HepG2 (cell line): ENCODE measurements around the gene COMP. TPM values are rescaled to one million over a fixed set of nuclear protein-coding genes. Genes with fewer than 3 reads are reported as not detected.

Experiments used
- ASH2L ChIP-seq: fragments of 300-600, 200-600 bp; sonication (generic); IDR thresholded peaks from 2 replicates; pipeline ENCODE4 v1.7.0; 2017; ENCODE audit warnings: low read depth, mild to moderate bottlenecking, moderate library complexity, mixed read lengths, low read length; ENCODE audit not compliant: insufficient read length
- ELK4 ChIP-seq: sonication (generic); formaldehyde crosslinking; IDR thresholded peaks from 2 replicates; pipeline ENCODE4 v1.9.0; 2021; ENCODE audit warnings: missing genetic modification reagents, borderline replicate concordance
- FOXA1 ChIP-seq, 2 experiments: fragments of 450-650 bp in 1 of 2; sonication (generic) in 1 of 2; formaldehyde crosslinking in 1 of 2; IDR thresholded peaks; 2 replicates each; pipeline versions ENCODE4 v1.4.0 to v1.6.1; 2016 to 2020; ENCODE audit warnings: missing genetic modification reagents in 1 of 2
- FOXJ3 ChIP-seq: sonication (generic); formaldehyde crosslinking; IDR thresholded peaks from 2 replicates; pipeline ENCODE4 v1.4.0; 2020; ENCODE audit warnings: missing genetic modification reagents, mild to moderate bottlenecking, borderline replicate concordance
- FOXK2 ChIP-seq: fragments of 450-650 bp; IDR thresholded peaks from 2 replicates; pipeline ENCODE4 v1.6.1; 2016
- GATAD1 ChIP-seq: IDR thresholded peaks from 2 replicates; pipeline ENCODE4 v1.6.1; 2016; ENCODE audit warnings: missing genetic modification reagents, missing compliant biosample characterization
- HES4 ChIP-seq: sonication (generic); formaldehyde crosslinking; IDR thresholded peaks from 2 replicates; pipeline ENCODE4 v1.9.0; 2021; ENCODE audit warnings: mild to moderate bottlenecking, missing genetic modification reagents, borderline replicate concordance
- HHEX ChIP-seq: IDR thresholded peaks from 2 replicates; pipeline ENCODE4 v1.6.1; 2016; ENCODE audit warnings: control low read depth
- HMGA1 ChIP-seq: sonication (generic); formaldehyde crosslinking; conservative IDR thresholded peaks from 2 replicates; pipeline ENCODE4 v1.4.0; 2020; ENCODE audit warnings: missing genetic modification reagents
- HNF4A ChIP-seq: sonication (generic); formaldehyde crosslinking; IDR thresholded peaks from 2 replicates; pipeline ENCODE4 v1.4.0; 2020; ENCODE audit warnings: missing genetic modification reagents
- HOXA5 ChIP-seq: sonication (generic); formaldehyde crosslinking; IDR thresholded peaks from 2 replicates; pipeline ENCODE4 v1.4.0; 2020; ENCODE audit warnings: missing genetic modification reagents
- MYC ChIP-seq: sonication (generic); formaldehyde crosslinking; IDR thresholded peaks from 2 replicates; pipeline ENCODE4 v1.9.0; 2021; ENCODE audit warnings: missing genetic modification reagents, borderline replicate concordance
- SMAD9 ChIP-seq: sonication (generic); formaldehyde crosslinking; IDR thresholded peaks from 2 replicates; pipeline ENCODE4 v1.5.1; 2020; ENCODE audit warnings: mild to moderate bottlenecking, missing genetic modification reagents
- SP140L ChIP-seq: sonication (generic); formaldehyde crosslinking; IDR thresholded peaks from 2 replicates; pipeline ENCODE4 v1.4.0; 2020; ENCODE audit warnings: missing genetic modification reagents, borderline replicate concordance
- SP4 ChIP-seq: sonication (generic); formaldehyde crosslinking; IDR thresholded peaks from 2 replicates; pipeline ENCODE4 v1.8.1; 2023; ENCODE audit warnings: mild to moderate bottlenecking, missing genetic modification reagents
- SRSF4 ChIP-seq: fragments of 200-400 bp; formaldehyde crosslinking; IDR thresholded peaks from one replicate; pipeline ENCODE4 v1.6.1; 2018; ENCODE audit warnings: mild to moderate bottlenecking, low read depth, low read length, moderate library complexity; ENCODE audit not compliant: poor library complexity, severe bottlenecking
- TOPORS ChIP-seq: sonication (generic); formaldehyde crosslinking; IDR thresholded peaks from 2 replicates; pipeline ENCODE4 v1.8.0; 2023; ENCODE audit warnings: mild to moderate bottlenecking, missing genetic modification reagents
- ZFP36 ChIP-seq: fragments of 150-350 bp; IDR thresholded peaks from 2 replicates; pipeline ENCODE4 v1.6.1; 2018; ENCODE audit warnings: borderline replicate concordance, low read length, low read depth; ENCODE audit not compliant: partially characterized antibody
- ZNF282 ChIP-seq: fragments of 450-650 bp; IDR thresholded peaks from 2 replicates; pipeline ENCODE4 v1.6.1; 2018; ENCODE audit not compliant: partially characterized antibody
- ZNF296 ChIP-seq: sonication (generic); formaldehyde crosslinking; conservative IDR thresholded peaks from 2 replicates; pipeline ENCODE4 v1.5.0; 2020; ENCODE audit warnings: mild to moderate bottlenecking, missing genetic modification reagents
- ZNF570 ChIP-seq: sonication (generic); formaldehyde crosslinking; IDR thresholded peaks from 2 replicates; pipeline ENCODE4 v1.4.0; 2020; ENCODE audit warnings: mild to moderate bottlenecking, missing genetic modification reagents, borderline replicate concordance
- ZNF749 ChIP-seq: sonication (generic); formaldehyde crosslinking; IDR thresholded peaks from 2 replicates; pipeline ENCODE4 v1.8.0; 2022; ENCODE audit warnings: mild to moderate bottlenecking, missing genetic modification reagents, moderate library complexity, borderline replicate concordance
- ZNF775 ChIP-seq: sonication (generic); formaldehyde crosslinking; IDR thresholded peaks from 2 replicates; pipeline ENCODE4 v1.4.0; 2020; ENCODE audit warnings: missing genetic modification reagents, mild to moderate bottlenecking, moderate library complexity, borderline replicate concordance
- ZNF879 ChIP-seq: sonication (generic); formaldehyde crosslinking; IDR thresholded peaks from 2 replicates; pipeline ENCODE4 v1.8.1; 2023; ENCODE audit warnings: missing genetic modification reagents
- ZSCAN29 ChIP-seq: sonication (generic); formaldehyde crosslinking; conservative IDR thresholded peaks from 2 replicates; pipeline ENCODE4 v1.4.0; 2020; ENCODE audit warnings: mild to moderate bottlenecking, missing genetic modification reagents
- polyA plus RNA-seq, 8 experiments: library from polyadenylated mRNA; depleted of rRNA in 3 of 8; stranded (reverse) in 7 of 8; unstranded in 1 of 8; fragments of >200 nt; fragmentation: Illumina TruSeq in 4 of 8; extraction: Trizol in 4 of 8; gene quantifications; 2 replicates each; pipeline versions ENCODE4 v1.2.1 to v1.2.3, GENCODE V29; 2011 to 2016; ENCODE audit warnings: low read depth in 4 of 8, missing spikeins in 1 of 8, mixed read lengths in 1 of 8; ENCODE audit not compliant: insufficient read depth in 1 of 8
- total RNA-seq, 5 experiments: library from RNA; depleted of rRNA; stranded (reverse); fragments of >200 nt; fragmentation: Illumina TruSeq; extraction: Trizol; gene quantifications; 2 replicates each; pipeline ENCODE4 v1.2.3, GENCODE V29; 2016; ENCODE audit warnings: low read depth in 1 of 5
- TF ChIP-seq, protein P1 (sequence below): IDR thresholded peaks from 2 replicates; pipeline ENCODE4 v1.6.1; 2016; ENCODE audit warnings: control low read depth
- TF ChIP-seq, protein P2 (sequence below): IDR thresholded peaks from 2 replicates; pipeline ENCODE4 v1.6.1; 2016; ENCODE audit warnings: low read depth

COMP gene
- total and polyA plus RNA-seq, 2 of the 13 experiments (the other 11 are each of a cell fraction or from before 2014, with no cell fraction given) = 0.04 to 0.13 TPM

DNA sequence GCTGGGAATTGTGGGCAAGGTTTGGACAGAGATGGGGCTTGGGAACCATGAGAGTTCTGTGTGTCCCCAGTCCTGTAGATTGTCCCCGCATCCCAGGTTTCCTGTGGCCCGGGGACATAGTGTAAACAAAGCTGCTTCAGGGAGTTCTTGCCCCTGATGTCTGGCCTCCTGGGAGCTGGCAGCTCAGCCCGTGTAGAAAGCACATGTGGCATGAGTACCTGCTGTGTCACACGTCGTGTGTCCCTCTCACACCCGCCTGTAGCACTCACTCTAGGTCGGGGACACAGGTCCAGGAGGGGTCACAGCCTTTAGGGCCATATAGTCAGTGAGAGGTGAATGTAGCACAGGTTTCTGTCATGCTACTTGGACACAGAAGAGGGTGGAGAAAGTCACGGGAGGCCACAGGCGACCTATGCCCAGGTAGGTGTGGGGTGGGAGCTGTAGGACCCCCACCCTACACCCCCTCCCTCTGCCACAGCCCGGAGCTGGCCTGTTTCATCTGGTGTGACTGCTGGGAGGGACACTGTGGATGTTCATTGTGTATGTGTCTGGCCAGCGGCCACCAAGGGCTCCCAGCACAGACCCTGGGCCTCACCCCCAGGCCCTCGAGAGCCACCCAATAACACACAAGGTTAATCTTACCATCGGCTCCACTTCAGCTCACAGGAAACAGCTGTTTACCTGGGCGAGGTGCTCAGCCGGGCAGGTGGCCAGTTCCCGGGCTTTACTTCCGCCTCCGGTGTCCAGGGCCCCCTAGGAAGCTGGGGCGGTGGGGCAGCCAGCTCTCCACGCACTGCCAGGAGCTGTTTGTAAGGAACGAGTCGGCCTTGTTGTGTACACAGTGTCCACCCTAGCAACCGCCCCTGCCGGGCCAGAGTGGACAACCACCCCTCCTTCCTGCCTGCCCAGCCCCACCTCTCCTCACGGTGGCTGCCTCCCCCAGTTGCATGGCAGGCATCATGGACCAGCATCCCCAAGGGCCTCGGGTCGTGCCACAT lies 49.7 kb downstream of the COMP start (continued):
- TF ChIP-seq ZNF775 (no peak), MYC (CRISPR knock-in tag) (peak; percentile 57; the same call in 1 of the 2 replicates), ZNF282 (no peak), FOXA1 (IDR thresholded peaks at IDR 0.05) (no peak), FOXA1 (CRISPR knock-in tag; IDR thresholded peaks at IDR 0.05) (peak; percentile 93), FOXK2 (no peak), HNF4A (CRISPR knock-in tag) (peak; percentile 26; the same call in 1 of the 2 replicates), HHEX (CRISPR knock-in tag) (no peak), SMAD9 (CRISPR knock-in tag) (no peak), ASH2L (peak; percentile 44), HMGA1 (CRISPR knock-in tag) (no peak), ELK4 (CRISPR knock-in tag) (no peak), ZFP36 (no peak), ZNF570 (CRISPR knock-in tag) (no peak), ZSCAN29 (CRISPR knock-in tag) (0 out of 2 replicates have a peak, but pooled peaks have one; percentile 69), ZNF749 (no peak), TOPORS (no peak), FOXJ3 (CRISPR knock-in tag) (no peak), SP140L (CRISPR knock-in tag) (no peak), GATAD1 (CRISPR knock-in tag) (no peak), HES4 (no peak), ZNF879 (no peak), SRSF4 (no peak), ZNF296 (CRISPR knock-in tag) (peak; percentile 97), HOXA5 (CRISPR knock-in tag) (0 out of 2 replicates have a peak, but pooled peaks have one; percentile 40), SP4 (CRISPR knock-in tag) (no peak; the same call in 1 of the 2 replicates)
- TF ChIP-seq, protein P1, sequence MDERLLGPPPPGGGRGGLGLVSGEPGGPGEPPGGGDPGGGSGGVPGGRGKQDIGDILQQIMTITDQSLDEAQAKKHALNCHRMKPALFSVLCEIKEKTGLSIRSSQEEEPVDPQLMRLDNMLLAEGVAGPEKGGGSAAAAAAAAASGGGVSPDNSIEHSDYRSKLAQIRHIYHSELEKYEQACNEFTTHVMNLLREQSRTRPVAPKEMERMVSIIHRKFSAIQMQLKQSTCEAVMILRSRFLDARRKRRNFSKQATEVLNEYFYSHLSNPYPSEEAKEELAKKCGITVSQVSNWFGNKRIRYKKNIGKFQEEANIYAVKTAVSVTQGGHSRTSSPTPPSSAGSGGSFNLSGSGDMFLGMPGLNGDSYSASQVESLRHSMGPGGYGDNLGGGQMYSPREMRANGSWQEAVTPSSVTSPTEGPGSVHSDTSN (CRISPR knock-in tag) = no peak
- TF ChIP-seq, protein P2, sequence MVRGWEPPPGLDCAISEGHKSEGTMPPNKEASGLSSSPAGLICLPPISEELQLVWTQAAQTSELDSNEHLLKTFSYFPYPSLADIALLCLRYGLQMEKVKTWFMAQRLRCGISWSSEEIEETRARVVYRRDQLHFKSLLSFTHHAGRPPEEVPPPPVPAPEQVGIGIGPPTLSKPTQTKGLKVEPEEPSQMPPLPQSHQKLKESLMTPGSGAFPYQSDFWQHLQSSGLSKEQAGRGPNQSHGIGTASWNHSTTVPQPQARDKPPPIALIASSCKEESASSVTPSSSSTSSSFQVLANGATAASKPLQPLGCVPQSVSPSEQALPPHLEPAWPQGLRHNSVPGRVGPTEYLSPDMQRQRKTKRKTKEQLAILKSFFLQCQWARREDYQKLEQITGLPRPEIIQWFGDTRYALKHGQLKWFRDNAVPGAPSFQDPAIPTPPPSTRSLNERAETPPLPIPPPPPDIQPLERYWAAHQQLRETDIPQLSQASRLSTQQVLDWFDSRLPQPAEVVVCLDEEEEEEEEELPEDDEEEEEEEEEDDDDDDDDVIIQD (CRISPR knock-in tag) = peak; percentile 43; the same call in 1 of the 2 replicates
